ENCODE data around the gene ANKRD55. TPM values are rescaled to one million over a fixed set of nuclear protein-coding genes. Genes with fewer than 3 reads are reported as not detected.
"Not testable (repeated sequence)": the region's sequence is repeated elsewhere in the genome, so short reads cannot be mapped to it uniquely, and the experiment has no call there.

Gene ANKRD55
- 1 to 10 TPM in 3 of 4 donors, under 1 TPM in 1; 0.75 to 1.7 (median 1.3) TPM for polyA plus RNA-seq (ENCODE audit: insufficient read length in 4 of 4)

GRCh38 chr5:56233230-56233629 is at the start of gene ANKRD55:
Gene ANKRD55, minus strand, starts transcription at chr5:56233330. Its CDS starts 417 bp downstream, at chr5:56232913.
- no peak for DNase-seq (ENCODE audit: low read depth in 4 of 4, low spot score in 2 of 4)

- no peak for DNase-seq (ENCODE audit: low read depth in 4 of 4, low spot score in 2 of 4)
These were observed 49.1 kb upstream of the ANKRD55 start for GRCh38 chr5:56282216-56282615.

GRCh38 chr5:56281489-56282165 is 48.5 kb upstream of the ANKRD55 start:
- DNase-seq (ENCODE audit: low read depth in 4 of 4, low spot score in 2 of 4): no peak

- DNase-seq (ENCODE audit: low read depth in 4 of 4, low spot score in 2 of 4): no peak
These were observed 46.8 kb upstream of the ANKRD55 start for GRCh38 chr5:56279979-56280378.

- DNase-seq (ENCODE audit: low read depth in 4 of 4, low spot score in 2 of 4): no peak
These were observed 46.2 kb upstream of the ANKRD55 start for GRCh38 chr5:56279291-56279690.

- no peak for DNase-seq (ENCODE audit: low read depth in 4 of 4, low spot score in 2 of 4)
These were observed 45.2 kb upstream of the ANKRD55 start for GRCh38 chr5:56278335-56278753.

GRCh38 chr5:56277573-56277972 is 44.4 kb upstream of the ANKRD55 start:
- no peak for DNase-seq (ENCODE audit: low read depth in 4 of 4, low spot score in 2 of 4)

GRCh38 chr5:56273376-56273955 is 40.3 kb upstream of the ANKRD55 start:
- DNase-seq (ENCODE audit: low read depth in 4 of 4, low spot score in 2 of 4): no peak

GRCh38 chr5:56272765-56273164 is 39.6 kb upstream of the ANKRD55 start:
- DNase-seq (ENCODE audit: low read depth in 4 of 4, low spot score in 2 of 4): no peak

- peak; percentile 65 to 87 (median 76) for DNase-seq (ENCODE audit: low read depth in 4 of 4, low spot score in 2 of 4)
These were observed 37.6 kb upstream of the ANKRD55 start for GRCh38 chr5:56270568-56271392.

- DNase-seq (ENCODE audit: low read depth in 4 of 4, low spot score in 2 of 4): no peak
These were observed 36.9 kb upstream of the ANKRD55 start for GRCh38 chr5:56270058-56270457.

GRCh38 chr5:56269216-56269927 is 36.2 kb upstream of the ANKRD55 start:
- no peak for DNase-seq (ENCODE audit: low read depth in 4 of 4, low spot score in 2 of 4)

GRCh38 chr5:56268707-56269106 is 35.6 kb upstream of the ANKRD55 start:
- not testable (repeated sequence) for DNase-seq (ENCODE audit: low read depth in 4 of 4, low spot score in 2 of 4)

GRCh38 chr5:56267856-56268255 is 34.7 kb upstream of the ANKRD55 start:
- DNase-seq (ENCODE audit: low read depth in 4 of 4, low spot score in 2 of 4): no peak

- no peak for DNase-seq (ENCODE audit: low read depth in 4 of 4, low spot score in 2 of 4)
These were observed 31.4 kb upstream of the ANKRD55 start for GRCh38 chr5:56264417-56265025.

- no peak for DNase-seq (ENCODE audit: low read depth in 4 of 4, low spot score in 2 of 4)
These were observed 29.1 kb upstream of the ANKRD55 start for GRCh38 chr5:56262279-56262678.

- no peak for DNase-seq (ENCODE audit: low read depth in 4 of 4, low spot score in 2 of 4)
These were observed 25.9 kb upstream of the ANKRD55 start for GRCh38 chr5:56259002-56259511.

- DNase-seq (ENCODE audit: low read depth in 4 of 4, low spot score in 2 of 4): not testable (repeated sequence)
These were observed 24.8 kb upstream of the ANKRD55 start for GRCh38 chr5:56257763-56258529.

GRCh38 chr5:56257010-56257409 is 23.9 kb upstream of the ANKRD55 start:
- DNase-seq (ENCODE audit: low read depth in 4 of 4, low spot score in 2 of 4): no peak
